ENCODE measurements around the gene ACADVL.

- TF ChIP-seq POLR2AphosphoS5 (IDR thresholded peaks at IDR 0.05) (no peak), CTCF (IDR thresholded peaks at IDR 0.05) (no peak), POLR2A (IDR thresholded peaks at IDR 0.05) (no peak)
Measured at GRCh38 chr17:7250695-7251627, 31.2 kb downstream of the ACADVL start.

Data from sigmoid colon (tissue), 4 donors.